Large intestine (tissue), 3 donors: Measurements from ENCODE around the gene SEPHS1. TPM values are rescaled to one million over a fixed set of nuclear protein-coding genes. Genes with fewer than 3 reads are reported as not detected.
"Not testable (repeated sequence)": the region's sequence is repeated elsewhere in the genome, so short reads cannot be mapped to it uniquely, and the experiment has no call there.

Experiments
- DNase-seq, 2 donors: peaks; one replicate each; pipeline versions ENCODE4 v3.0.0 to v3.0.0-alpha.2; 2013
- H3K27ac ChIP-seq: one replicate; pipeline ENCODE4 v1.5.1; 2013; ENCODE audit warnings: low read length
- H3K27me3 ChIP-seq: 2 replicates; pipeline ENCODE4 v1.6.1; 2013; ENCODE audit warnings: low read length; ENCODE audit not compliant: control insufficient read depth, insufficient read depth
- H3K36me3 ChIP-seq: 2 replicates; pipeline ENCODE4 v1.6.1; 2013; ENCODE audit warnings: low read length; ENCODE audit not compliant: control insufficient read depth, insufficient read depth
- H3K4me1 ChIP-seq: one replicate; pipeline ENCODE4 v1.6.1; 2013; ENCODE audit warnings: low read length; ENCODE audit not compliant: control insufficient read depth, insufficient read depth
- H3K4me3 ChIP-seq: one replicate; pipeline ENCODE4 v1.5.1; 2013; ENCODE audit warnings: low read length
- H3K9me3 ChIP-seq: one replicate; pipeline ENCODE4 v1.6.1; 2013; ENCODE audit warnings: mild to moderate bottlenecking, low read depth, low read length, moderate library complexity; ENCODE audit not compliant: control insufficient read depth
- WGBS: methylation state at CpG from one replicate; pipeline ENCODE4 v1.1.5; 2013; ENCODE audit warnings: low lambda C conversion rate; ENCODE audit not compliant: insufficient coverage; 5-methylcytosine and 5-hydroxymethylcytosine counted together
- polyA plus RNA-seq: library from polyadenylated mRNA; unstranded; fragments of 120-200 nt; gene quantifications from one replicate; pipeline ENCODE4 v1.2.1, GENCODE V29; 2013

SEPHS1 gene
- polyA plus RNA-seq, 1 donor, result 51.3 TPM

- Histone ChIP-seq H3K4me1 (peaks cover 9% of the 10 kb centered on the region), H3K4me3 (peak overlapping the region; percentile 77), H3K36me3 (peaks cover 7% of the 10 kb centered on the region), H3K27ac (peak overlapping the region; percentile 79), H3K9me3 (no peaks in the 10 kb centered on the region), H3K27me3 (peaks cover 5% of the 10 kb centered on the region)
- WGBS, result 26% methylated on average over 4 of the region's 18 CpGs
- peak; percentile 17 to 62 for DNase-seq
Measured at GRCh38 chr10:13346283-13347042, 1.6 kb downstream of the SEPHS1 start.

DNA sequence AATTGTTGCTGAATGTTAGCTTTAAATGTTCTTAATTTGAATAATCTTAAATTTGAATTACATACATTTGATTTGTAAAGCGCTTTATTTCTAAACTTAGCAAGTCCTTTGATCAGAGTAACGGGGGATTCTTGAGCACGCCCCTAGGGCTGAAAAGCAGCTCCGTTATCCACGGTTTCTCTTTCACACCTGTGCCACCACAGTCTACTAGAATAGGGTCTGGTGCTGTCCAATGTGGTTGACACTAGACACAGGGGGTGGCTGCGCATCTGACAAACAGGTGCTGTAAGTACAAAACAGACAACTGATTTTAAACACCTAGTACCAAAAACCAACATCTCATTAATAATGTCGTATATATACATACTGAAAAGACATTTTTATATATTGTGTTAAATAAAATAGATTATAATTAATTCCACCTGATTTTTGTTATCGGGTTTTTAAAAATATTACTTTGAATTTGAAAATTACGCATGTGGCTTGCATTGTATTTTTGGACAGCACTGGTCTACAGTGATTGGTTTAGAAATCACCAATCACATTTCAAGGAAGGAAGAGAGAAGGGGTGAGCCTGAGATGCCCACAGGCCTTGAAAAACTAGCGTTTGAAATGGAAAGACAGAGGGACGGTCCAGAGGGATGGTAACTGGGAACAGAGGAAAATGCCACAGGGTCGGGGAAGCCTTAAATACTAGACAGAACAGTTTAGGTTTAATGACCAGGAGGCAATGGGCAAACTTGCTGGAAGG, 7.3 kb downstream of the SEPHS1 start:
- 96% methylated on average over 4 of the region's 12 CpGs for WGBS
- H3K9me3 ChIP-seq, result no peaks in the 10 kb centered on the region
- no peak overlapping the region for H3K27ac ChIP-seq
- no peaks in the 10 kb centered on the region for H3K27me3 ChIP-seq
- H3K36me3 ChIP-seq, result peaks cover 23% of the 10 kb centered on the region
- no peak for DNase-seq
- H3K4me3 ChIP-seq, result no peak overlapping the region
- peaks cover 14% of the 10 kb centered on the region for H3K4me1 ChIP-seq

- WGBS, result no CpG with 5 or more reads among the region's 9 CpGs
- no peak overlapping the region for H3K27ac ChIP-seq
- DNase-seq, result no peak
Measured at GRCh38 chr10:13340068-13340467, 8.0 kb downstream of the SEPHS1 start.

GRCh38 chr10:13338390-13339110, 9.5 kb downstream of the SEPHS1 start:
- Histone ChIP-seq H3K27me3 (no peaks in the 10 kb centered on the region), H3K9me3 (no peaks in the 10 kb centered on the region), H3K4me1 (peaks cover 14% of the 10 kb centered on the region), H3K27ac (peak overlapping the region; percentile 6), H3K36me3 (peaks cover 37% of the 10 kb centered on the region), H3K4me3 (no peak overlapping the region)
- peak in 1 of 2 donors; percentile 25 for DNase-seq
- WGBS, result no CpG with 5 or more reads among the region's 10 CpGs

More at GRCh38 chr10:13340068-13340467, 8.0 kb downstream of the SEPHS1 start:
- peaks cover 28% of the 10 kb centered on the region for H3K36me3 ChIP-seq
- H3K27me3 ChIP-seq, result no peaks in the 10 kb centered on the region
- H3K9me3 ChIP-seq, result no peaks in the 10 kb centered on the region
- H3K4me3 ChIP-seq, result no peak overlapping the region
- H3K4me1 ChIP-seq, result peaks cover 14% of the 10 kb centered on the region

DNA sequence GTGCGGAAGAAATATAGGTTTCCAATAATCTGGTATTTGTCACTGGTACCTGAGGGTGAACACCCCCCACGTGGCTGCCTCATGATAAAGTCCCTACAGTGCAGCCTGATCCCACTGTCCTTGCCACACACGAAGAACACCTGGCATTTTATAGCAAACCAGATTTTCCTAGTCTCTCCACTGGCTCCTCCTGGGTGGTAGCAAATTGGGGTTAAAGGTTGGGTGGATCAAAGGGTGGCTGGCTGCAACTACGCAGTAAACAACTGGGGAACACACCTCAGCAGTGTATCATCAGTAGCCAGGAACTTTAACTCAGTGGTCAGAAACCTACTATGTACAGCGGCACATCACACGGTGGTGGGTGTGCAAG, 10.3 kb downstream of the SEPHS1 start:
- peak overlapping the region; percentile 58 for H3K27ac ChIP-seq
- H3K4me3 ChIP-seq, result no peak overlapping the region
- no peaks in the 10 kb centered on the region for H3K9me3 ChIP-seq
- peaks cover 42% of the 10 kb centered on the region for H3K36me3 ChIP-seq
- no CpG with 5 or more reads among the region's 6 CpGs for WGBS
- peaks cover 14% of the 10 kb centered on the region for H3K4me1 ChIP-seq
- peak; percentile 47 to 80 for DNase-seq
- no peaks in the 10 kb centered on the region for H3K27me3 ChIP-seq

- H3K27ac ChIP-seq, result peak overlapping the region; percentile 58
- peaks cover 14% of the 10 kb centered on the region for H3K4me1 ChIP-seq
- peak in 1 of 2 donors; percentile 43 for DNase-seq
- peaks cover 41% of the 10 kb centered on the region for H3K36me3 ChIP-seq
- H3K4me3 ChIP-seq, result no peak overlapping the region
- H3K9me3 ChIP-seq, result no peaks in the 10 kb centered on the region
- WGBS, result no CpG with 5 or more reads among the region's 4 CpGs
- H3K27me3 ChIP-seq, result no peaks in the 10 kb centered on the region
Measured at GRCh38 chr10:13337128-13337826, 10.8 kb downstream of the SEPHS1 start.

DNA sequence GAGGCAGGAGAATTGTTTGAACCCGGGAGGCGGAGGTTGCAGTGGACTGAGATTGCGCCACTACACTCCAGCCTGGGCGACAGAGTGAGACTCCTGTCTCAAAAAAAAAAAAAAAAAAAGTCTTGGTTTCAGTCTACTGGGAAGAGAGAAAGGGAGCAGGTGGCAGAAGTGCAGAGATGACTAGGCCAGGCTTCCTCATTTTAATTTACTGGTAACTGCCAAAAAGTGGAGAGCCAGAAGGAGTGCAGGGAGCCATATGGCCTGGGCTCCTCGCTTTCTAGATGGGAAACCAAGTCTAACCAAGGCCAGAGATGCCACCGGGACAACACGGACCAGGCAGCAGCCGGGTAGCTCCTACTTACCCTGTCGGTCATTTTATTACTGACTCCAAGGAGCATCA, 12.2 kb downstream of the SEPHS1 start:
- H3K9me3 ChIP-seq, result no peaks in the 10 kb centered on the region
- no peak for DNase-seq
- H3K36me3 ChIP-seq, result peaks cover 53% of the 10 kb centered on the region
- no CpG with 5 or more reads among the region's 9 CpGs for WGBS
- no peaks in the 10 kb centered on the region for H3K27me3 ChIP-seq
- no peak overlapping the region for H3K27ac ChIP-seq
- H3K4me3 ChIP-seq, result no peak overlapping the region
- peaks cover 14% of the 10 kb centered on the region for H3K4me1 ChIP-seq

DNA sequence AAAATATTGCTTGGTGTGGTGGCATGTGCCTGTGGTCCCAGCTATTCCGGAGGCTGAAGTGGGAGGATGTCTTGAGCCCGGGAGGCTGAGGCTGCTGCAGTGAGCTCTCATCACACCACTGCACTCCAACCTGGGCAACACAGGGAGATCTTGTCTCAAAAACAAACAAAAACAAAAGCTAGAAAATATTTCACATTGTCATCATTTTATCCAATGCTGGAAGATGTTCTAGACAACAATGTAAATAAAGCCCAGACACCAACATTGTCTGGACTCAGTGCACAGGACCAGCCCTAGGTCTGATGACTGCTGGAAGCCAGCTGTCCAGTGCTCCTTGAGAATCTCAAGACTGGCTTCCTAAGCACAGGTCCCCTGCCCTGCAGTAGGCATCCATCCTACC, 13.5 kb downstream of the SEPHS1 start:
- H3K36me3 ChIP-seq, result peaks cover 62% of the 10 kb centered on the region

GRCh38 chr10:13331646-13332045, 16.4 kb downstream of the SEPHS1 start:
- DNase-seq, result no peak
- Histone ChIP-seq H3K4me1 (no peaks in the 10 kb centered on the region), H3K27me3 (no peaks in the 10 kb centered on the region), H3K27ac (no peak overlapping the region), H3K36me3 (peaks cover 66% of the 10 kb centered on the region), H3K4me3 (no peak overlapping the region), H3K9me3 (no peaks in the 10 kb centered on the region)
- WGBS, result no CpG with 5 or more reads among the region's 5 CpGs

More for the DNA sequence above, 13.5 kb downstream of the SEPHS1 start:
- no CpG with 5 or more reads among the region's 2 CpGs for WGBS
- H3K27me3 ChIP-seq, result no peaks in the 10 kb centered on the region
- no peak overlapping the region for H3K4me3 ChIP-seq
- no peak overlapping the region for H3K27ac ChIP-seq
- peaks cover 14% of the 10 kb centered on the region for H3K4me1 ChIP-seq
- no peak for DNase-seq
- H3K9me3 ChIP-seq, result no peaks in the 10 kb centered on the region

GRCh38 chr10:13330980-13331379, 17.1 kb downstream of the SEPHS1 start:
- not testable (repeated sequence) for H3K9me3 ChIP-seq, H3K27me3 ChIP-seq, H3K4me1 ChIP-seq, H3K4me3 ChIP-seq, DNase-seq, H3K27ac ChIP-seq
- no CpG with 5 or more reads among the region's 8 CpGs for WGBS
- peaks cover 67% of the 10 kb centered on the region for H3K36me3 ChIP-seq
